GM23248 (cell line): ENCODE measurements around the gene GRPR. TPM values are rescaled to one million over a fixed set of nuclear protein-coding genes. Genes with fewer than 3 reads are reported as not detected.
"Not testable (repeated sequence)": the region's sequence is repeated elsewhere in the genome, so short reads cannot be mapped to it uniquely, and the experiment has no call there.

Experiments
- DNase-seq: peaks from one replicate; pipeline ENCODE4 v3.0.0-alpha.2; 2015
- H2AFZ ChIP-seq: fragments of 200-600 bp; sonication (generic); 2 replicates; pipeline ENCODE4 v1.6.1; 2016; ENCODE audit warnings: antibody characterized with exemption
- H3F3A ChIP-seq: fragments of 200-600 bp; sonication (generic); 2 replicates; pipeline ENCODE4 v1.6.1; 2016; ENCODE audit warnings: mild to moderate bottlenecking, antibody characterized with exemption, mixed run types; ENCODE audit not compliant: insufficient read depth
- H3K27ac ChIP-seq: fragments of 200-600 bp; sonication (generic); 2 replicates; pipeline ENCODE4 v1.5.1; 2016; ENCODE audit warnings: mild to moderate bottlenecking
- H3K27me3 ChIP-seq: fragments of 200-600 bp; sonication (generic); replicated peaks from 2 replicates; pipeline ENCODE4 v1.6.1; 2016; ENCODE audit warnings: mild to moderate bottlenecking; ENCODE audit not compliant: insufficient read depth
- H3K36me3 ChIP-seq: fragments of 200-600 bp; sonication (generic); 2 replicates; pipeline ENCODE4 v1.6.1; 2016; ENCODE audit warnings: low read depth, mild to moderate bottlenecking
- H3K4me1 ChIP-seq: fragments of 200-600 bp; sonication (generic); 2 replicates; pipeline ENCODE4 v1.6.1; 2016; ENCODE audit warnings: mild to moderate bottlenecking; ENCODE audit not compliant: insufficient read depth
- H3K4me2 ChIP-seq: fragments of 200-600 bp; sonication (generic); one replicate; pipeline ENCODE4 v1.6.1; 2016; ENCODE audit warnings: mild to moderate bottlenecking; ENCODE audit not compliant: unreplicated experiment
- H3K4me3 ChIP-seq: fragments of 200-600 bp; sonication (generic); 2 replicates; pipeline ENCODE4 v1.5.1; 2016; ENCODE audit warnings: mild to moderate bottlenecking
- H3K79me2 ChIP-seq: fragments of 200-600 bp; sonication (generic); 2 replicates; pipeline ENCODE4 v1.6.1; 2016; ENCODE audit warnings: mild to moderate bottlenecking; ENCODE audit not compliant: insufficient read depth
- H3K9ac ChIP-seq: fragments of 200-600 bp; sonication (generic); 2 replicates; pipeline ENCODE4 v1.6.1; 2016; ENCODE audit warnings: mild to moderate bottlenecking
- H3K9me2 ChIP-seq: fragments of 200-600 bp; sonication (generic); 2 replicates; pipeline ENCODE4 v1.6.1; 2016; ENCODE audit warnings: mixed run types, mild to moderate bottlenecking, moderate library complexity; ENCODE audit not compliant: insufficient read depth
- H3K9me3 ChIP-seq: fragments of 200-600 bp; sonication (generic); one replicate; pipeline ENCODE4 v1.6.1; 2017; ENCODE audit warnings: low read depth
- H4K20me1 ChIP-seq: fragments of 200-600 bp; sonication (generic); 2 replicates; pipeline ENCODE4 v1.6.0; 2016; ENCODE audit not compliant: insufficient read depth
- EZH2 ChIP-seq: fragments of 200-600 bp; sonication (generic); IDR thresholded peaks from 2 replicates; pipeline ENCODE4 v1.6.1; 2018; ENCODE audit warnings: antibody characterized with exemption, mild to moderate bottlenecking; ENCODE audit not compliant: insufficient read depth, poor library complexity, severe bottlenecking
- EZH2phosphoT487 ChIP-seq: fragments of 200-600 bp; sonication (generic); IDR thresholded peaks from 2 replicates; pipeline ENCODE4 v1.6.1; 2018; ENCODE audit warnings: antibody characterized with exemption, moderate library complexity, mild to moderate bottlenecking, low read depth; ENCODE audit not compliant: insufficient read depth
- WGBS, 2 experiments: methylation state at CpG; one replicate each; pipeline ENCODE4 v1.1.6; 2015 to 2017; ENCODE audit warnings: low lambda C conversion rate in 2 of 2, low coverage in 1 of 2; ENCODE audit errors: missing lambda C conversion rate in 2 of 2; 5-methylcytosine and 5-hydroxymethylcytosine counted together
- in situ Hi-C: fragments of 300-500 bp; cut with MboI; formaldehyde crosslinking; loops from 2 replicates; pipeline ENCODE4 v1.15.0; 2020
- polyA plus RNA-seq: library from polyadenylated mRNA; unstranded; fragments of >200 nt; fragmentation: Nextera tagmentation; extraction: Ambion mirVana; gene quantifications from 2 replicates; pipeline ENCODE4 v1.2.1, GENCODE V29; 2016
- total RNA-seq: library from RNA; depleted of rRNA; stranded (reverse); fragments of >200 nt; shearing (Covaris generic); gene quantifications from 2 replicates; pipeline ENCODE4 v1.2.3, GENCODE V29; 2014

GRPR gene
- total and polyA plus RNA-seq, 2 experiments from 2014 or later: 0.13 TPM; not detected in 1

GRCh38 chrX:16141422-16142245 lies 18.3 kb downstream of the GRPR start:
- no peaks in the 10 kb centered on the region for H3K4me1 ChIP-seq
- no peak for TF ChIP-seq EZH2phosphoT487
- no peak for TF ChIP-seq EZH2
- H3K27ac ChIP-seq: no peak overlapping the region
- 78 to 80% methylated on average over 4 of the region's 4 CpGs for WGBS, 2 experiments
- no peak overlapping the region for H3K4me2 ChIP-seq
- H4K20me1 ChIP-seq: no peaks in the 10 kb centered on the region
- no peaks in the 10 kb centered on the region for H3K36me3 ChIP-seq
- H2AFZ ChIP-seq: no peak overlapping the region
- H3K9me3 ChIP-seq: no peaks in the 10 kb centered on the region
- H3K79me2 ChIP-seq: no peaks in the 10 kb centered on the region
- in situ Hi-C loops: no loop called here
- no peak overlapping the region for H3K4me3 ChIP-seq
- H3K9ac ChIP-seq: no peak overlapping the region
- no peaks in the 10 kb centered on the region for H3F3A ChIP-seq
- no peaks in the 10 kb centered on the region for H3K9me2 ChIP-seq
- no peaks in the 10 kb centered on the region for H3K27me3 ChIP-seq
- no peak for DNase-seq

GRCh38 chrX:16142246-16142558 lies 18.8 kb downstream of the GRPR start:
- no peak for DNase-seq
- TF ChIP-seq EZH2phosphoT487: no peak
- TF ChIP-seq EZH2: no peak
- in situ Hi-C loops: no loop called here

GRCh38 chrX:16143968-16144367 lies 20.6 kb downstream of the GRPR start:
- Histone ChIP-seq H3K27ac (no peak overlapping the region), H3F3A (no peaks in the 10 kb centered on the region), H3K36me3 (no peaks in the 10 kb centered on the region), H3K27me3 (no peaks in the 10 kb centered on the region), H3K4me2 (no peak overlapping the region), H4K20me1 (no peaks in the 10 kb centered on the region), H3K9ac (no peak overlapping the region), H3K4me3 (no peak overlapping the region), H3K9me3 (no peaks in the 10 kb centered on the region), H3K9me2 (no peaks in the 10 kb centered on the region), H3K4me1 (no peaks in the 10 kb centered on the region), H2AFZ (no peak overlapping the region), H3K79me2 (no peaks in the 10 kb centered on the region)
- no peak for DNase-seq
- in situ Hi-C loops: no loop called here
- TF ChIP-seq EZH2 (no peak), EZH2phosphoT487 (no peak)

More at GRCh38 chrX:16142246-16142558, 18.8 kb downstream of the GRPR start:
- Histone ChIP-seq H3K4me1 (no peaks in the 10 kb centered on the region), H3F3A (no peaks in the 10 kb centered on the region), H4K20me1 (no peaks in the 10 kb centered on the region), H3K9me3 (no peaks in the 10 kb centered on the region), H3K4me2 (no peak overlapping the region), H3K9ac (no peak overlapping the region), H3K27me3 (no peaks in the 10 kb centered on the region), H3K27ac (no peak overlapping the region), H2AFZ (no peak overlapping the region), H3K36me3 (no peaks in the 10 kb centered on the region), H3K79me2 (no peaks in the 10 kb centered on the region), H3K4me3 (no peak overlapping the region), H3K9me2 (no peaks in the 10 kb centered on the region)

- no peak overlapping the region for H3K27ac ChIP-seq
- H4K20me1 ChIP-seq: no peaks in the 10 kb centered on the region
- no peak for TF ChIP-seq EZH2phosphoT487
- TF ChIP-seq EZH2: no peak
- H2AFZ ChIP-seq: no peak overlapping the region
- DNase-seq: no peak
- 5 to 6% methylated on average over 2 of the region's 2 CpGs for WGBS, 2 experiments
- H3K4me2 ChIP-seq: no peak overlapping the region
- no peaks in the 10 kb centered on the region for H3K27me3 ChIP-seq
- no peaks in the 10 kb centered on the region for H3K79me2 ChIP-seq
- no peak overlapping the region for H3K4me3 ChIP-seq
- no peaks in the 10 kb centered on the region for H3K9me2 ChIP-seq
- no peaks in the 10 kb centered on the region for H3K9me3 ChIP-seq
- in situ Hi-C loops: no loop called here
- no peaks in the 10 kb centered on the region for H3K36me3 ChIP-seq
- H3K4me1 ChIP-seq: no peaks in the 10 kb centered on the region
- H3F3A ChIP-seq: no peaks in the 10 kb centered on the region
- H3K9ac ChIP-seq: no peak overlapping the region
Observed at GRCh38 chrX:16144420-16144819, 21.1 kb downstream of the GRPR start.

- H3K4me1 ChIP-seq, H3K9me2 ChIP-seq, in situ Hi-C loops, H3F3A ChIP-seq, H3K9ac ChIP-seq, H3K4me2 ChIP-seq, H3K27ac ChIP-seq, DNase-seq, H2AFZ ChIP-seq, H4K20me1 ChIP-seq, H3K9me3 ChIP-seq, H3K27me3 ChIP-seq, H3K36me3 ChIP-seq, H3K4me3 ChIP-seq, H3K79me2 ChIP-seq: not testable (repeated sequence)
- WGBS, 2 experiments: 53 to 59% methylated on average over 1 of the region's 1 CpG
Observed at GRCh38 chrX:16145093-16145492, 21.7 kb downstream of the GRPR start.
